Measurements from ENCODE around the gene SDK1.

Gene SDK1

DNA sequence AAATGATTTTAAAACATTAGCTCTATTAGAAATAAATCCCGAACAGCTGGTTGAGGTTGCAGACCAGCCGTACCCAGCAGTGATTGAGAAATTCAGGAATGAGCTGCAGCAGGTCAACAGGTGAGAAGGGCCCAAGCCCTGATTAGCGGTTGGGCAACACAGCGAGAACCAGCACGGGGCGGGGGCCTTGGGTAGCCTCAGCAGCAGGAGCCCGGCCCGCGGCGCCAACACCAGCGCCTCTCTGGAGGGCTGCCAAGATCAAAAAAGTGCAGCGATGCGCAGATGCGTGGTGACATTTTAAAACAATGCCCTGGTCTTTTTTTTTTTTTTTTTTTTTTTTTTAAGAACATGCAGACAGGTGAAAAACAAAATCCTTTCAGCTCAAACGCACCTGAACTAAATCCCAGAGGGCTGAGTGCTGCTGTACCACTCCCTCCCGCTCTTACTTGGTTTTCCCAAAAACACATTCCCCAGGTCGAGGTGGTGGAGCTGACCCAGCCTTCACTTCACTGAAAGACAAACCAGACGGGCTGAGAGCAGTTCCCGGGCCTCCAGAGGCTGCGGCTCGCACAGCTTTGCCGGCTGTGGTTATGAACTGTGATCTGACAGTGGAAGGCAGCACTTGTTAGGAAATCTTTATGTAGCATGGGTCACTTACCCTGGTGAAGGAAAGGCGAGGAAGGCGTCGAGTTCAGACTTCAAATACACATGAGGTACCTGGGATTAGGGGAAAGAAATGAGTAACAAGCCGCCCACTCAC is 579.4 kb downstream of the SDK1 start:
- no peak for DNase-seq (ENCODE audit: low read depth)

- no peak for DNase-seq (ENCODE audit: low read depth)
Measured at GRCh38 chr7:3882782-3883181, 581.7 kb downstream of the SDK1 start.

DNA sequence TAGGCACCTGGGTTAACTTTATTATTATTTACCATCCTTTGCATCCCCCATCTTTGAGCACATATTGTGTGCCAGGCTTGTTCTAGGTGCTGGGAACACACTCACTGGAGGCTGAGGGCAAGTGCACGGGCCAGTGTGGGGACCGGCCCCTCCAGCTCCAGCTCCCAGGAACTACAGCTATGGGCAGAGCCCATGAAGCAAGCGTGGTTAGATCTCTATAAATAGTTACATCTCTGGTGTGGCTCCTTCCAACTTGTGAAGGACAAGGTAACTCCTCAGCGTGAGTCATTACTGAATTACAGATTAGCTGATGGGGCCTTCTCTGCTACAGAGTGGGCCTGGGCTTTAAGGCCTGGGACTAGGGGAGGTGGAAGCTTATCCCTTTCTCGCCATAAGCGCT is 583.5 kb downstream of the SDK1 start:
- DNase-seq (ENCODE audit: low read depth), result no peak

DNA sequence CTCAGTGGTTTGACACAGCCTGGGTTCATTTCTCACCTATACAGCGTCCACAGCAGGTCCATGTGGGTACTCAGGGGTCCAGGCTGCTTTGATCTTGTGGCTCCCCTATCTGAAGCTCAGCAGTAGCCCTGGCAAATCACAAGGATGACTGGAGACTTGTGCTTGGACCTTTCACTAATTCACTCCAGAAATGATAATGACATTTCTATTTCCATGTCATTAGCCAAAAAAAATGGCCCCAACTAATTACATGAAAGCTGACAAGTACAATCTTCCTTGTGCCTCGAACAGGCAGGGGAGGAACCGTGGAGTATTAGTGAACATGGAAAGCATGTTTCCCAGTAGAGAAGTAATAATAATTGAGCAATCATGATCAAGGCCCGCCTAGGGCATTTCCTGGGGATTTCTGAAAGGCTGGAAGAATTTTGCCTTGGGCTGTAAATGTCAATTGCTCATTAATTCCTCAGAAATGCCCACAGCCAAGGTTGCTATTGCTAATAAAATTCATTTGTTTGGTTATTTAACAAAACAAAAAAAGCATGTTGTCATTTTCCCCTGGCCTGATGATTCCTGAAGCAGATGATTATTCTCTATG is 586.1 kb downstream of the SDK1 start:
- DNase-seq (ENCODE audit: low read depth), result no peak

DNA sequence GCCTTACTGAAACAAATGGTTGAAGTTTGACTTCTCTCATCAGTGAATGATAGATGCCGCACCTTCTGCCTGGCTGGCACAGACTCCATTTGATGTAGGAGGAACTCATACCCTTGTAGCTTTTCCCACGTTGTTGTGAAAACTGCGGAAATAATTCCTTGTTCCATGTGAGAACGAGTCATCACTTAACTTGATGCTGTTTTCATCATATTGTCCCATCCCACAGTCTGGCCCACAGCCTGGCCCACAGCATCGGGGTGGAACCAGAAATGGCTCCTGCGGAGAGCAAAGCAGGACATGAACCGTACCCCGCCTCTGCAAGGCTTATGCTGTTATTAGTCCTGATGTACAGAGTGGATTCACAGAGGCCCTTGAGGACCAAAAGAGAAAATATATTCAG is 587.0 kb downstream of the SDK1 start:
- DNase-seq (ENCODE audit: low read depth), result no peak

DNA sequence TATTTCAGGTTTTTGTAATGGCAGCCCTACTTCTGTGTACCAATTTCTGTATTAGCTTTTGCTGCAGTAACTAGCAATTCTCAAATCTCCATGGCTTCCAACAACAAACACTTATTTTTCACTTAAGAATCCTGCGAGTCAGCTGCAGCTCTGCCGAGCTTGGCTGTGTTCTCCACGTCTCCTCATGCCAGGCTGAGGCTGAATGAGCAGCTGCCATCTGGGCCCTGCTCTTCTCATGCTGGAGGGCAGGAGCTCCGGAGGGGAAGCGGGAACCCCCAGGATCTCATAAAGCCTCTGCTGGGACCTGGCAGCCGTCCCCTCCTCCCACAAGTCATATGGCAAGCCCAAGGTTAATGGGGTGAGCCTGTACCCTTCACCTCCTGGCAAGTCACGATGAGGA is 591.1 kb downstream of the SDK1 start:
- DNase-seq (ENCODE audit: low read depth), result no peak

GRCh38 chr7:3892686-3893085 is 591.6 kb downstream of the SDK1 start:
- DNase-seq (ENCODE audit: low read depth), result no peak

GRCh38 chr7:3893151-3893788 is 592.2 kb downstream of the SDK1 start:
- no peak for DNase-seq (ENCODE audit: low read depth)

DNA sequence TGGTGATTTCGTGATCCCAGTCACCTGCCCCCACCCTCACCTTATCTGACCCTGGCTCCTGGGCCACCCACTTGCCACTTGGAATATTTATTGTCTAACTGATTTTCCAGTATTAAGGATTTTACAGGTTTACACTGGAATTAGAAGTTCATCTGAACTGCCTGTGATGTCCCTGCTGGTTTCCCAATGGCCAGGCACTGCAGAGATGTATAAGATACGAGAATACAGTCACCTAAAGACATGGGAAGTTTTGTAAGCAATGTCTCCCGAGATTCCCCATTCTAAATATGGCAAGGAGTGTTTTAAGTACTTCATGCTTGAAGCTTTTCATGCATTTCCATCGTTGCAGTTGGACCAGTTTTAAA is 592.7 kb downstream of the SDK1 start:
- no peak for DNase-seq (ENCODE audit: low read depth)

DNA sequence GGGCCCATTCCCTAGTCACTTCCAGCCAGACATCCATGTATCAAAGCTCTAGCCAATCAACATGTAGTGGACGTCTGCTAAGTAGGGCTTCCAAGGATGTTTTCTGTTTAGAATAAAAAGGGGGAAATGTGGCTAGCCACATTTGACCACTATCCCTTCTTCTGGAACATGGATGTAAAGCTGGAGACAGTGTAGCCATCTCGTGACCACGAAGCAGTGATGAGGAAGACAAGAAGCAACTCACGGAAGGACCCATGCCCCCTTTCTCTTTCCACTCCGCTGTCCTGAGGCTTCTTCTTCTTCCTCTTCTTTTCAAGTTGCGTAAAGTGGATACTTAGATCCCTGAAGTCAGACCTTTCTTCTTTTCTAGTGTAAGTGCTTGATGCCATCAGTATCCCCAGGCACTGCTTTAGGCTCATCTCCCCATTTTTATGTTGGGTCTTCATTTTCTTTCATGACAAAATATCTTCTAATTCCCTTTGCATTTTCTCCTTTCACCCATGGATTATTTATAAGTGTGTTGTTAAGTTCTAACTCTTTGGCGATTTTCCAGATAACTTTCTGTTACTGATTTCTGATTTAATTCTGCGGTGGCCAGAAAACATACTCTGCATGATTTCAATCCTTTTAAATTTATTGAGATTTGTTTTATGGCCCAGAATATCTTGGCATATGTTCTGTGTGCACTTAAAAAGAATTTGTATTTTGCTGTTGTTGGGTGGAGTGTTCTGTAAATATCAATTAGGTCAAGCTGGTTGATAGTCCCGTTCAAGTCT is 594.5 kb downstream of the SDK1 start:
- DNase-seq (ENCODE audit: low read depth), result no peak

DNA sequence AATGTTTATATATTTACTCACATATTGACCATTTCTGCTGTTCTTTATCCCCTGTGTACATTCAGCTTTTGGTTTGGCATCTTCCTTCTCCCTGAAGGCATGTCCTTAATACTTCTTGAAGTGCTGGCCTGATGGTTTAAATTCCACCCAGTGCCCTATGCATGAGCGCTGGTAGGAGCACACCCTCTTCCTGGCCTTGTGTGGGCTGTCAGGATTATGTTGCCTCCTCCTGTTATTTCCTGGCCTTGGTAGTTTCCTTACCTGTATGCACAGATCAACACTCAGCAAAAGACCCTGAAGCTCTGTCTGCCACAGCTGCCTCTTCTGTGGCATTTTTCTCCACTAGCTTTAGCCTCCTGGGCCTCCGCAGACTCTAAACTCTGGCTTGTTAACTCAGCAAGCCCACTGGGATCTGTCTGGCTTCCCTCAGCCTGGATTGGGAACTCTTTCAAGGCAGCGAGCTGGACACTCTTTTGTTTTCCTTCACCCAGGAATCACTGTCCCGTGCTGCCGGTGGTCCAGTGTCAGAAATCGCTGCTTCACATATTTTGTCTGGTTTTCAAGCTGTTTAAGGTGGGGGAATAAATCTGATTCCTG is 595.2 kb downstream of the SDK1 start:
- DNase-seq (ENCODE audit: low read depth), result no peak

DNA sequence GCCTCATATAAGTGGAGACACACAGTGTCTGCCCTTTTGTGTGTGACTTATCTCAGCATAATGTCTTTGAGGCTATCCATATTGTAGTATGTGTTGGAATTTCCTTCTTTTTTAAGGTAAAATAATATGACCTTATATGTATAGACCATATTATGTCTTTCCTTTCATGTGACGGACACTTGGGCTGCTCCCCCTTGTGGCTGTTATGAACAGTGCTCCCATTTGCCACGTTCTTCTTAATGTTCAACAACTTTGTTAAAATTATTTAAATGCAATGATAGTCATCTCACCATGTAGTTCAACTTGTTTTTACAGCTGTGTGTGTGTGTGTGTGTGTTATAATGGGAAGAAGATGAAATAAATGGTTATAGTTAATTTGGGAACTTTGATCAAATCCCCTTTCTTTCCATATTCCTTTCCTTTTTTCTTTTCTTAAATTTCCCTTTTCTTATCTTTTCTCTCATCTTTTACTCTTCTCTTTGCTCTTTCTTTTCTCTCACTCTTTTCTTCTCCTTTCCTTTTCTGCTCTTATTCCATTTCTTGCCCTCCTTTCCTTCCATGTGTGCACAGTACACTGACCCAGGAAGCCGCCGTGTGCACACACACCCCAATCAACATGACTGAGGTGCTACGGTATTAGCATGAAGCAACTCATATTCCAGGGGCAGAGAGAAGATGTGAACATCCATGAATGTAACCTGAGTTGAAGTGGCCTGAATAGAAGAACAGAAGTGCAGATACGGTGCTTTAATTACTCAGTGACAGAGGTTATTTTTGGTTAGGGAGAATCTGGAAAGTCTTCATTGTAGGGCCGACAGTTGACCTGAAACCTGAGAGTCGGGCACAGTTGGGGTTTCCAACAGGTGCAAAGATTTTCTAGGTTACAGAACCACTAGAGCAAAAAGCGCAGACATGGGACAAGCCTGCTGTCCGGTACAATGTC is 596.6 kb downstream of the SDK1 start:
- no peak for DNase-seq (ENCODE audit: low read depth)

- DNase-seq (ENCODE audit: low read depth), result no peak
Measured at GRCh38 chr7:3899559-3899991, 598.5 kb downstream of the SDK1 start.

DNA sequence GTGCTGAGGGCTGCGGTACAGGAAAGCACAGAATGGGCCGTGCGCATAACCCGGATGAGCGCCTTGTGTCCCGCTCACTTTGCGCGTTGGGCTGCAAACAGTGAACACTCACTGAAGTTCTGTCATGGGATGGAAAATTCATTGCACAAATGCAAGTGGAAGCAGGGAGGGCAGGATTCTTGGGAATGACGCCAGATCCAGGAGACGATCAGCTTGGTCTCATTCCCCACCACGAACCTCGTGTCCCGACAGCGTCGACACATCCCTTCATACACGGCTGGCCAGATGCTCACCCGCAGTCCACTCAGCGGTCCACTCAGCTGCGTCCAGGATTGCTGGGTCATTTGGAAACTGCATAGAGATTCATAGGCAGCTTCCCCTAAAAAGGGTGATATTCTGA is 607.1 kb downstream of the SDK1 start:
- DNase-seq (ENCODE audit: low read depth), result no peak

DNA sequence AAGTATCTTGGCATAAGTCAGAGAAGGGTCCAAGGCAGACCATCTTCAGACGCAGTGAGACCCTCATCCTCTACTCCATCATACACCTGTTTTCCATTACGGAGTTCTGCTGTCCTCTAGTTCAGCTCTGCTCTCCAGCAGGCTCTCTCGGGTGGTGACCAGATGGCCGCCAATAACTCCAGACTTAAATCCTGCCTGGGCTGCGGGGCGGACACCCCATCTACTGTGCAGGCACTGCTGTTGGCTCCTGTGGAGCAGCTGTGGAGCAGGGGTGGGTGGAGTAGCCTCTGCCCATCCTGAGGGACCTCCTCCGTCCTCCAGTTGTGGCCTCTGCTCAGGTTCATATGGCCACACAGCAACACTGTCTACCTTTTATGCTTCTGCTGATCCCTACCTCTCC is 608.1 kb downstream of the SDK1 start:
- no peak for DNase-seq (ENCODE audit: low read depth)

DNA sequence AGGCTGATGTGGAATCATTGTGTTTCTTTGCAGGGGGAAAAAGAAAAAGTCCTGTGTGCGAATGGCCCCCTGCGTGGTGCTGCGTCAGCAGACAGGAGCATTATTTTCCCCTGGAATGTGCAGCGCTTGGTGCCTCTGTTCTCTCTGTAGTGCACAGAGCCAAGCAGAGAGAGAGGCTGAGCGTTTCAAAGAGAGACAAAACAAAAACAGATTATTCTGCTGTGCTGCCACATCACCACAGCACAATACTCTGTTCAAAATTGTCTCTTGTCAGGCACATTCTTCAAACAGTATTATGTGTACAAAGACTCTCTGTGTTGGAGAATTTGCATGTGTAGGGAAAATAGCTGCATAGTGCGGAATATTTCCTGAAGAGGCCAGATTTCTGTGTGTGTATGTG is 609.0 kb downstream of the SDK1 start:
- DNase-seq (ENCODE audit: low read depth), result no peak

DNA sequence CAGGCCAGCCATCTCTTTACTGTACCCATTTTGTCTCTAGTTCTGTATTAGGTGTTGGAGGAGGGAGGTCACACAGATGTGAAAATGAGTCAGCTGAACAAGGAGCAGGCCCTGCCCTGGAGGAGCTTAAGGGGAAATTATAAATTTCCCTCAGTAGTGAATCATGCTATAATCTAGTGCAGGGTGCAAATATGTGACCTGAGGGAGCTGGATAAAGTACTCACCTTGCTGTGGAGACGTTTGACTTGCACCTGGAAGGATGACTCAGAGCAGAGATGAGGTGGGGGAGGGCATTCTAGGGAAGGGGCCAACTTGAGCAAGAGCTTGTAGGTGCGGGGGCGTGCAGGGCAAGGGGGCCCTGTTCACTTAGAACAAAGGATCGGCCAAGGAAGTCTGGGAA is 610.6 kb downstream of the SDK1 start:
- DNase-seq (ENCODE audit: low read depth), result no peak

- no peak for DNase-seq (ENCODE audit: low read depth)
Measured at GRCh38 chr7:3912291-3912690, 611.2 kb downstream of the SDK1 start.

GRCh38 chr7:3914051-3914775 is 613.2 kb downstream of the SDK1 start:
- DNase-seq (ENCODE audit: low read depth), result no peak

- no peak for DNase-seq (ENCODE audit: low read depth)
Measured at GRCh38 chr7:3915337-3915878, 614.4 kb downstream of the SDK1 start.
